GM12891 (cell line): ENCODE data around the gene SPAG16.

Experiments
- POLR2A ChIP-seq: IDR thresholded peaks from 2 replicates; pipeline ENCODE4 v1.6.1; 2011; ENCODE audit warnings: low read depth, low read length, control low read depth
- SPI1 ChIP-seq: IDR thresholded peaks from 2 replicates; pipeline ENCODE4 v1.6.1; 2011; ENCODE audit warnings: low read depth, low read length, control low read depth

- no peak for TF ChIP-seq SPI1
- no peak for TF ChIP-seq POLR2A
Measured at GRCh38 chr2:213306316-213306942, 22.2 kb downstream of the SPAG16 start.
